ENCODE measurements around the gene SEMA4B. TPM values are rescaled to one million over a fixed set of nuclear protein-coding genes. Genes with fewer than 3 reads are reported as not detected.

The SEMA4B gene
- total and polyA plus RNA-seq, 2 of the 8 experiments (the other 6 are each of a cell fraction or from before 2014, with no cell fraction given), result 42.7 to 43.0 TPM

- Histone ChIP-seq H3K4me1 (replicated peaks in 1 of 4; ENCODE audit: control insufficient read depth in 3 of 4, insufficient read depth in 4 of 4, low read length in 3 of 4) (peaks cover 5 to 14% (median 9%) of the 10 kb centered on the region in 4 experiments; a peak in 6 of 7 replicates), H3K23me2 (ENCODE audit: low read depth, low read length) (no peaks in the 10 kb centered on the region), H2AK5ac (ENCODE audit: low read depth, low read length) (no peak overlapping the region), H3K4me3 (ENCODE audit: extremely low read depth in 1 of 4, insufficient read depth in 2 of 4, low read depth in 3 of 4, low read length in 4 of 4) (no peak overlapping the region), H3K9me3 (ENCODE audit: insufficient read depth in 2 of 2, low read depth in 1 of 2, low read length in 1 of 2) (no peaks in the 10 kb centered on the region), H3K27me3 (replicated peaks in 1 of 4; ENCODE audit: control insufficient read depth in 3 of 4, extremely low read depth in 1 of 4, insufficient read depth in 3 of 4, low read length in 3 of 4) (no peaks in the 10 kb centered on the region), H2BK120ac (replicated peaks; ENCODE audit: low read depth, low read length) (no peak overlapping the region), H3K14ac (ENCODE audit: insufficient read length) (no peak overlapping the region), H3K4me2 (ENCODE audit: insufficient read depth in 1 of 2, low read depth in 2 of 2, low read length in 2 of 2) (peak overlapping the region in 1 of 2 experiments; percentile 47; a peak in 1 of 4 replicates), H2AFZ (ENCODE audit: low read length) (no peak overlapping the region), H3K27ac (ENCODE audit: low read depth, low read length) (no peak overlapping the region), H4K20me1 (replicated peaks in 1 of 2; ENCODE audit: control insufficient read depth in 1 of 2, insufficient read depth in 2 of 2, low read length in 2 of 2) (no peaks in the 10 kb centered on the region), H2BK15ac (ENCODE audit: low read length) (no peak overlapping the region), H3K56ac (replicated peaks; ENCODE audit: insufficient read length, low read depth, low read length) (no peak overlapping the region), H3K79me2 (ENCODE audit: control insufficient read depth in 1 of 2, insufficient read depth in 2 of 2, low read length in 2 of 2) (no peaks in the 10 kb centered on the region), H3K9ac (replicated peaks in 1 of 4; ENCODE audit: extremely low read depth in 1 of 4, low read depth in 3 of 4, low read length in 3 of 4) (no peak overlapping the region), H3K18ac (ENCODE audit: extremely low read depth, low read length) (no peak overlapping the region), H3K79me1 (ENCODE audit: low read depth, low read length) (no peaks in the 10 kb centered on the region), H2BK20ac (ENCODE audit: low read length) (no peak overlapping the region), H3K4ac (replicated peaks; ENCODE audit: insufficient read length, low read depth, low read length) (no peak overlapping the region), H4K8ac (ENCODE audit: extremely low read depth, insufficient read depth, low read length) (no peak overlapping the region), H3K36me3 (ENCODE audit: control insufficient read depth in 2 of 4, insufficient read depth in 4 of 4, low read length in 3 of 4) (no peaks in the 10 kb centered on the region), H2BK5ac (ENCODE audit: low read depth, low read length) (no peak overlapping the region), H4K91ac (replicated peaks; ENCODE audit: insufficient read length, low read length) (no peak overlapping the region), H4K5ac (ENCODE audit: insufficient read length, low read depth, low read length) (no peak overlapping the region), H2BK12ac (ENCODE audit: low read depth, low read length) (peak overlapping the region; percentile 9; the same call in 1 of the 2 replicates), H3K23ac (ENCODE audit: insufficient read length) (no peak overlapping the region)
- ChIA-PET POLR2A (ENCODE audit: partially characterized antibody) (interaction anchor here (0.9 to 1.2 kb wide), 3 partner anchors 24 to 53 kb away, joined by 3 to 4 read pairs (median 3); partner anchors contain the start of gene SEMA4B), CTCF (ENCODE audit: partially characterized antibody) (interaction anchor here (0.7 to 2.7 kb wide), 6 partner anchors 8 to 72 kb away, joined by 3 to 12 read pairs (median 3); partner anchors contain the start of genes SEMA4B and TTLL13)
- FAIRE-seq (no peak), DNase-seq (ENCODE audit: low read depth in 1 of 2, low spot score in 2 of 2) (no peak)
- 59% methylated on average over 9 of the region's 9 CpGs; no CpG with 5 or more reads in 1 of the 2 experiments for WGBS, 2 experiments (ENCODE audit: extremely low coverage in 1 of 2, insufficient coverage in 1 of 2, insufficient read length in 1 of 2, insufficient replicate concordance in 2 of 2, low coverage in 1 of 2, low lambda C conversion rate in 2 of 2, missing lambda C conversion rate in 1 of 2)
- TF ChIP-seq SP1 (IDR thresholded peaks at IDR 0.05; ENCODE audit: low read depth, low read length), result peak; percentile 68; the same call in 1 of the 2 replicates
- no peak for TF ChIP-seq PHF8 (conservative IDR thresholded peaks at IDR 0.05; ENCODE audit: low read depth, low read length)
- no peak for TF ChIP-seq POLR2A (IDR thresholded peaks at IDR 0.05; ENCODE audit: control extremely low read depth in 1 of 2, low read depth in 2 of 2, low read length in 2 of 2)
Measured at GRCh38 chr15:90177012-90177411, 24.1 kb upstream of the SEMA4B start.
